Choroid plexus epithelial cell (primary cell): ENCODE data around the gene ZNF587B.
A peak's percentile ranks its signal among the peaks of the same experiment; 100 is the strongest.
"Not testable (repeated sequence)": the region's sequence is repeated elsewhere in the genome, so short reads cannot be mapped to it uniquely, and the experiment has no call there.

Experiments used
- DNase-seq: peaks from one replicate; pipeline ENCODE4 v3.0.0-alpha.2; 2010; ENCODE audit warnings: low read depth
- H3K4me3 ChIP-seq: 2 replicates; pipeline ENCODE4 v1.5.1; 2011; ENCODE audit warnings: low read depth, mild to moderate bottlenecking, control low read depth, low read length, moderate library complexity
- CTCF ChIP-seq: conservative IDR thresholded peaks from 2 replicates; pipeline ENCODE4 v1.5.1; 2011; ENCODE audit warnings: low read depth, mild to moderate bottlenecking, control low read depth, inconsistent platforms, low read length, moderate library complexity

The ZNF587B gene

DNA sequence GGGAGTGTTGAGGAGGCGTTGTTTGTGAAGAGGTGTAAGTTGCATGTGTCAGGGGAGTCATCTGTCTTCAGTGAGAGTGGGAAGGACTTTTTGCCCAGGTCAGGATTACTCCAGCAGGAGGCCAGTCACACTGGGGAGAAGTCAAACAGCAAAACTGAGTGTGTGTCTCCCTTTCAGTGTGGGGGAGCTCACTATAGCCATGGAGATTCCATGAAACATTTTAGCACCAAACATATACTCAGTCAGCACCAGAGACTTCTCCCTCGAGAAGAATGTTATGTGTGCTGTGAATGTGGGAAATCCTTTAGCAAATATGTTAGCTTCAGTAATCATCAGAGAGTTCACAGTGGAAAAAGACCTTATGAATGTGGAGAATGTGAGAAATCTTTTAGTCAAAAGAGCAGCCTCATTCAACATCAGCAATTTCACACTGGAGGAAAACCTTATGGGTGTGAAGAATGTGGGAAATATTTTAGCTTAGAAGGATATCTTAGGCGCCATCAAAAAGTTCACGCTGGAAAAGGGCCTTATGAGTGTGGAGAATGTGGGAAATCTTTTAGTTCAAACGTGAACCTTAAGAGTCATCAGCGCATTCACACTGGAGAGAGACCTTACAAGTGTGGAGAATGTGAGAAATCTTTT lies 11.1 kb downstream of the ZNF587B start:
- peak; percentile 30 for DNase-seq
- TF ChIP-seq CTCF, result no peak
- H3K4me3 ChIP-seq, result no peak overlapping the region

GRCh38 chr19:57847164-57847563 lies 17.1 kb downstream of the ZNF587B start:
- DNase-seq, result peak; percentile 57

DNA sequence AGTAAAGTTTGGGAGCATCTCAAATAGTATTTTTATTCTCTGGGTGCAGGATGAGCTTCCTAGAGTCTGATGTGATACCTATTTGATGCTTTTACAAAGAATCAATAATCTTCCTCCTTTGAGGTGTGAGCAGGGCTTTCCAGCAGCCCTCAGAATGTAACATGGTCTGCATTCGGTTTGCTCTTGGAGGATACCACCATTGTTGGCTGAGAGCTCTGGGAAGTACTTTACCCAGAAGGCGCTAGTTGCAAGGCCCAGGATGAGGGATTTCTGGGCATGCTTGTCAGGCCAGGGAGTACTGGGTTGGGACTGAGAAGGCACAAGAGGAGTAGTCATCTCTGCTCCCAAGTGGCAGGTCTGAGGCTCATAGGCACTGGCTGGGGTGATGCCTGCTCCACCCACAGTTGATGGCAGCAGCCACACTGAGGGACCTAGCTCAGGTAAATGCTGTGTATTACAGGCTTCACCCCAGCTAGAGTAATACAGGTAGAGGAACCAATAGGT lies 19.1 kb downstream of the ZNF587B start:
- not testable (repeated sequence) for H3K4me3 ChIP-seq

More at GRCh38 chr19:57847164-57847563, 17.1 kb downstream of the ZNF587B start:
- H3K4me3 ChIP-seq, result not testable (repeated sequence)

GRCh38 chr19:57849666-57850473 lies 19.8 kb downstream of the ZNF587B start, which contains the start of gene ZNF587:
Gene ZNF587, plus strand, starts transcription at chr19:57849859. Its CDS starts 180 bp downstream, at chr19:57850039.
- DNase-seq, result peak; percentile 90
- peak within 1 kb of the TSS; percentile 76 for H3K4me3 ChIP-seq

More for the DNA sequence above, 19.1 kb downstream of the ZNF587B start:
- not testable (repeated sequence) for DNase-seq

DNA sequence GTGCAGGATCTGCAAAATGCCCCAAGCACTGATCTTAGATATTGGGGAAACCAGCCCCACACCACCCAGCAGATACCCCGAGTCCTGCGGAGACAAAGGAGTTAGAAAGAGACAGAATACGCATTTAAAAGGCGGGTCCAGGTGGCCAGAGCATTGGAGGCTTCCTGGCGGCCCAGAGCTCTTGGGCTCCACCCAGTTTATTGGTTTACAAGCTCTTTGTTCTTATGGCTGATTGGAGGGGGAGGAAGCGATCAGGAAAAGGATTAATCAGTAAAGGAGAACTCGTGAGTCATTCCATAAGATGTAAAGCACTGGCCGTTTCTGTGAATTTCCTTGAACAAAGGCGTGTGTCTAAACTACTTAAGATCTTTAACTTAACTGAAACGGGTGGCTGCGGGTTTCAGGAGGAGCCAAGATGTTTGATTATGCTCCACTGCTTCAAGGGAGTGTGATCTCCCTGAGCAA lies 20.5 kb downstream of the ZNF587B start:
- peak overlapping the region; percentile 76 for H3K4me3 ChIP-seq
- TF ChIP-seq CTCF, result no peak
- DNase-seq, result peak; percentile 54

DNA sequence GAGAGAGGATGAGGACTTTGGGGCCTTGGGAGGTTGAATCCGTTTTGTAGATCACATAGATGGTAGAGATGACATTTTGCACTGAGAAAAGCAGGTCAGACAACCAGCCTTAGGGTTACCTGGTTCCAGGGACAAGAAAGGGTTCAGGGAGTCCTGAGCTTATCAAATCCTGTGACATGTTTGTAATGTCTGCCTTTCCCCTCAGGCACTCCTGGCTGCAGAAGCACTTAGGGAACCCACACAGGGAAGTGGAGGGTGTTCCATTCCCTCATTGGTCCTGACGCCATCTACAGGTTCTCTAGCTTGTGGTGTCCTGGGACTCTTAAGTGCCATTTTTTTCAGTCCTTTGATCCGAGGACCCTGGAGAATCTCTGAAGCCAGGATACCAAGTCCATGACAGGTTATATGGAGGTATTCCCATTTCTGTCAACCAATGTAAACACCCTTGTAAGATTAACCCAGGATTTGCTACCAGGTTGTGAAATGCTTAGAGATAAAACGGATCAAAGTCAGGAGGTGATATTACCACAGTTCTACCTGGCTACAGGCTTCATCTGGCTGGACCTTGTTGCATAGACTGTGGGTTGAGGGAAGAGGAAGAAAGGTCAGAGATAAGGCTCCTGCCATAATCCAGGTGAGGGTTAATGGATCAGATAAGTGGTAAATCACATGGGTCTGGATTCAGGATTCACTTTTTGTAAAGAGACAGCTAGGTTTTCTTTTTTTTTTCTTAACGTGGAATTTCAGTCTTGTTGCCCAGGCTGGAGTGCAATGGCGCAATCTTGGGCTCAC lies 21.9 kb downstream of the ZNF587B start:
- not testable (repeated sequence) for DNase-seq, H3K4me3 ChIP-seq

- H3K4me3 ChIP-seq, DNase-seq: not testable (repeated sequence)
Observed at GRCh38 chr19:57854117-57854516, 24.0 kb downstream of the ZNF587B start.

DNA sequence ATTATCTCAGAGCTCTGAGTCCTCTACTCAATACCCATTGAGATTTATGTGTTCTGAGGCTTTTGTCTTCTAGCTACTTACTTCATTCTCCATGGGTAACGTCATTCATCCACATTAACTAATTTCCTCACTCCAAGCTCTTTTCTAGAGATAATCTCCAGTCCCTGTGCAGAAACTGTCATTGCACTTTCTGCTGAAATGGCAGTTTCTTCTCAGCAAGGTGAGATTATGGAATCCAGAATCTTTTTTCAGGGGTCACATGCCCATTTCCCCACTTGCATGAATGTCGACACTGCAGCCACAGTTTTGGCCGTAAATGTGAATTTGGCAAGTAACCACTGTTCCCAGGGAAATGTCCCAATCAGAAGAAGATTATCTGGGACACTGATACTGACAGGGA lies 32.3 kb downstream of the ZNF587B start:
- not testable (repeated sequence) for DNase-seq, H3K4me3 ChIP-seq

DNA sequence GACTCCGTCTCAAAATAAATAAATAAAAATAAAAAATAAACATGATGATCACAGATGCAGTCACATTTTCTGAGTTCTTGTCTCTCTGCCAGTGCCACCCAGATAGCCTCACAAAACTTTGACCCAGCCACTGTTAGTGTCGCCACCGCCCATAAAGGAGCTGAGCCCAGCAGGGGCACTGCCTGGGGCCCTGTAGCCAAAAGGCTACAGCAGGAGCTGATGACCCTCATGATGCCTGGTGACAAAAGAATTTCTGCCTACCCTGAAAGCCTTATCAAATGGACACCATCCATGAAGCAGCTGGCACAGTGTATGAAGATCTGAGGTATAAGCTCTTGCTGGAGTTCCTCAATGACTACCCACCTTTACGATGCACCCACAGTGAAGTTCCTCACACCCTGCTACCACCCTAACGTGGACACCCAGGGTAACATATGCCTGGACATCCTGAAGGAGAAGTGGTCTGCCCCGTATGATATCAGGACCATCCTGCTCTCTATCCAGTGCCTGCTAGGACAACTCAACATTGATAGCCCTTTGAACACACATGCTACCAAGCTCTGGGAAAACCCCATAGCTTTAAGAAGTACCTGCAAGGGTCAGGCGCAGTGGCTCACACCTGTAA lies 37.9 kb downstream of the ZNF587B start:
- H3K4me3 ChIP-seq, result no peak overlapping the region
- TF ChIP-seq CTCF, result no peak
- DNase-seq, result no peak

DNA sequence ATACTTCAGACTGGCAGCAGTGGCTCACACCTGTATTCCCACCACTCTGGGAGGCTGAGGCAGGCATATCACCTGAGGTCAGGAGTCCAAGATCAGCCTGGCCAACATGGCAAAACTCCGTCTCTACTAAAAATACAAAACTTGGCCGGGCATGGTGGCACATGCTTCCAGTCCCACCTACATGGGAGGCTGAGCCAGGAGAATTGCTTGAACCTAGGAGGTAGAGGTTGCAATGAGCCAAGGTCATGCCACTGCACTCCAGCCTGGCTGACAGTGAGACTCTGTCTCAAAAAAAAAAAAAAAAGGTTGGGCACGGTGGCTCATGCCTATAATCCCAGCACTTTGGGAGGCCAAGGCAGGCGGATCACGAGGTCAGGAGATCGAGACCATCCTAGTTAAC lies 39.6 kb downstream of the ZNF587B start:
- DNase-seq, H3K4me3 ChIP-seq: not testable (repeated sequence)
